Upper lobe of left lung (tissue), 6 donors: ENCODE measurements around the gene FUT1. TPM values are rescaled to one million over a fixed set of nuclear protein-coding genes. Genes with fewer than 3 reads are reported as not detected.

Experiments used
- ATAC-seq, 2 donors: fragments of 200-7000 bp; cut with Tn5 transposase; one replicate each; pipeline ENCODE4 v1.9.1; 2022; ENCODE audit warnings: mild to moderate bottlenecking in 2 of 2, moderate library complexity in 2 of 2; ENCODE audit not compliant: low FRiP score in 2 of 2
- DNase-seq, 2 donors: peaks; one replicate each; pipeline ENCODE4 v3.0.0-alpha.2; 2019 to 2020
- H3K27ac ChIP-seq, 4 donors: fragments of 200-600 bp; sonication (generic); one replicate each; pipeline ENCODE4 v1.5.1; 2016 to 2019
- H3K27me3 ChIP-seq, 4 donors: fragments of 200-600 bp; sonication (generic); one replicate each; pipeline ENCODE4 v1.5.1; 2017 to 2019
- H3K36me3 ChIP-seq, 4 donors: fragments of 200-600 bp; sonication (generic); one replicate each; pipeline ENCODE4 v1.5.1; 2016 to 2019
- H3K4me1 ChIP-seq, 4 donors: fragments of 200-600 bp; sonication (generic); one replicate each; pipeline ENCODE4 v1.5.1; 2018 to 2019
- H3K4me3 ChIP-seq, 4 donors: fragments of 200-600 bp; sonication (generic); one replicate each; pipeline ENCODE4 v1.5.1; 2017 to 2019; ENCODE audit warnings: mild to moderate bottlenecking in 2 of 4, moderate library complexity in 1 of 4
- H3K9me3 ChIP-seq, 4 donors: fragments of 200-600 bp; sonication (generic); one replicate each; pipeline ENCODE4 v1.5.1; 2018 to 2019
- EP300 ChIP-seq, 4 donors: sonication (generic); formaldehyde crosslinking; IDR thresholded peaks; one replicate each; pipeline ENCODE4 v1.5.1; 2017; ENCODE audit warnings: antibody characterized with exemption in 4 of 4, control low read depth in 2 of 4
- POLR2A ChIP-seq, 4 donors: fragments of 450-650 bp; IDR thresholded peaks; one replicate each; pipeline ENCODE4 v1.5.1; 2016 to 2017; ENCODE audit warnings: antibody characterized with exemption in 4 of 4, mild to moderate bottlenecking in 2 of 4
- POLR2AphosphoS5 ChIP-seq, 2 donors: sonication (generic); formaldehyde crosslinking; IDR thresholded peaks; one replicate each; pipeline ENCODE4 v1.5.1; 2017; ENCODE audit warnings: antibody characterized with exemption in 2 of 2
- WGBS, 2 donors: methylation state at CpG; one replicate each; pipeline ENCODE4 v1.1.5; 2017 to 2018; 5-methylcytosine and 5-hydroxymethylcytosine counted together
- total RNA-seq, 6 donors: library from RNA; depleted of rRNA in 4 of 6; stranded (reverse); fragments of >200 nt in 4 of 6; gene quantifications; one replicate each; pipeline versions ENCODE4 v1.1.0 to v1.2.1, GENCODE V29; 2016 to 2021
- TF ChIP-seq, protein P1 (sequence below), 6 experiments: fragments of 450-650 bp in 4 of 6; fragments of 200-600 bp in 2 of 6; sonication (generic) in 2 of 6; IDR thresholded peaks; one replicate each; pipeline ENCODE4 v1.5.1; 2016 to 2019; ENCODE audit warnings: antibody characterized with exemption in 6 of 6
- donor health status: DM: no; HTN: no; CAD: no; lungs with moderate emphysema.
- donor health status: DM: no; HTN: yes; CAD: no; lungs with severe emphysema.

The FUT1 gene
- total RNA-seq, 6 donors from 2014 or later, result 7.2 to 17.4 (median 10.1) TPM

DNA sequence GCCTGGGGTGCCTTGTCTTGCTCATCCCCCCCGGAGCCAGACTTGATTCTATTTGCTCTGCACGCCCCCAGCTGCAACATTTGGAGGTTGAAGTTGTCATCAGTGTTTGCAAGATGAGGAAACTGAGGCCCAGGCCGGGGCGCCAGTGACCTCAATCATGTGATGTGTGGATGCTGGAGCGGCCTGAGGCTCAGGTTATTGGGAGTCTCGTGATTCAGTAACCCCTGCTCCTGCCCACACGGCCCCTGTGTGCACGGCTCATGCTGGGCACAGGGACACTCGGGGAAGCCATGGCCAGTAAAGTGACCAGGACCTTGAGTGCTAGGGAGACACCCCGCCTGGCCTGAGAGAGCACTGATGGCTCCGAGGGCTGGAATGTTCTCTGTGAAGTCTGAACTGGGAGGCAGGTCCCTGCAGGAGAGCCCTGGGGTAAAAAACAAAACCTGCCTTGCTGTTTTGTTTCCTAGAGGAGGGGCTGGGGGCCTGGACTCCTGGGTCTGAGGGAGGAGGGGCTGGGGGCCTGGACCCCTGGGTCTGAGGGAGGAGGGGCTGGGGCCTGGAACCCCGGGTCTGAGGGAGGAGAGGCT is 4.7 kb upstream of the FUT1 start:
- Histone ChIP-seq H3K4me3 (no peak overlapping the region), H3K27ac (no peak overlapping the region), H3K4me1 (peaks cover 13 to 21% (median 15%) of the 10 kb centered on the region in 4 donors), H3K9me3 (no peaks in the 10 kb centered on the region), H3K36me3 (no peaks in the 10 kb centered on the region), H3K27me3 (peaks cover 0 to 10% (median 0%) of the 10 kb centered on the region in 4 donors)
- 89 to 90% methylated on average over 11 of the region's 12 CpGs for WGBS, 2 donors
- TF ChIP-seq, protein P1, sequence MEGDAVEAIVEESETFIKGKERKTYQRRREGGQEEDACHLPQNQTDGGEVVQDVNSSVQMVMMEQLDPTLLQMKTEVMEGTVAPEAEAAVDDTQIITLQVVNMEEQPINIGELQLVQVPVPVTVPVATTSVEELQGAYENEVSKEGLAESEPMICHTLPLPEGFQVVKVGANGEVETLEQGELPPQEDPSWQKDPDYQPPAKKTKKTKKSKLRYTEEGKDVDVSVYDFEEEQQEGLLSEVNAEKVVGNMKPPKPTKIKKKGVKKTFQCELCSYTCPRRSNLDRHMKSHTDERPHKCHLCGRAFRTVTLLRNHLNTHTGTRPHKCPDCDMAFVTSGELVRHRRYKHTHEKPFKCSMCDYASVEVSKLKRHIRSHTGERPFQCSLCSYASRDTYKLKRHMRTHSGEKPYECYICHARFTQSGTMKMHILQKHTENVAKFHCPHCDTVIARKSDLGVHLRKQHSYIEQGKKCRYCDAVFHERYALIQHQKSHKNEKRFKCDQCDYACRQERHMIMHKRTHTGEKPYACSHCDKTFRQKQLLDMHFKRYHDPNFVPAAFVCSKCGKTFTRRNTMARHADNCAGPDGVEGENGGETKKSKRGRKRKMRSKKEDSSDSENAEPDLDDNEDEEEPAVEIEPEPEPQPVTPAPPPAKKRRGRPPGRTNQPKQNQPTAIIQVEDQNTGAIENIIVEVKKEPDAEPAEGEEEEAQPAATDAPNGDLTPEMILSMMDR (IDR thresholded peaks at IDR 0.05), result no peak
- TF ChIP-seq EP300 (IDR thresholded peaks at IDR 0.05), result no peak
- no peak for TF ChIP-seq POLR2A (IDR thresholded peaks at IDR 0.05)
- no peak for TF ChIP-seq POLR2AphosphoS5 (IDR thresholded peaks at IDR 0.05)
- DNase-seq (no peak), ATAC-seq (no peak)

DNA sequence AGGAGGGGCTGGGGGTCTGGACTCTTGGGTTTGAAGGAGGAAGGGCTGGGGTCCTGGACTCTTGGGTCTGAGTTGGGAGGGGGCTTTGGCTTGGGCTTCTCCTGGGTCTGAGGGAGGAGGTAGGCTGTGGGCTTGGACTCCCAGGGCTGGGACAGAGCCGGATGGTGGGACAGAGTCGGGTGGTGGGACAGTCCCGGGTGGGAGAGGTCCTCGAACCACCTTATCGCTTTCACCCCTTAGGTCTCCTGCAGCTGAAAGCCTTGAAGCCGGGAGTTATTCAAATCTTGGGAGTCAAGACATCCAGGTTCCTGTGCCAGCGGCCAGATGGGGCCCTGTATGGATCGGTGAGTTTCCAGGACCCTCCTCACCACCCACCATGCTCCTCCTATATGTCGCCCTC is 4.2 kb upstream of the FUT1 start:
- WGBS, 2 donors, result 79 to 81% methylated on average over 3 to 9 of the region's 9 CpGs
- peaks cover 16 to 21% (median 19%) of the 10 kb centered on the region in 4 donors for H3K4me1 ChIP-seq
- H3K36me3 ChIP-seq, result no peaks in the 10 kb centered on the region
- no peak for TF ChIP-seq EP300 (IDR thresholded peaks at IDR 0.05)
- TF ChIP-seq, protein P1 (IDR thresholded peaks at IDR 0.05), result no peak
- TF ChIP-seq POLR2A (IDR thresholded peaks at IDR 0.05), result no peak
- TF ChIP-seq POLR2AphosphoS5 (IDR thresholded peaks at IDR 0.05), result no peak
- no peak overlapping the region for H3K27ac ChIP-seq
- H3K9me3 ChIP-seq, result no peaks in the 10 kb centered on the region
- peaks cover 0 to 11% (median 0%) of the 10 kb centered on the region in 4 donors for H3K27me3 ChIP-seq
- DNase-seq, result no peak
- no peak overlapping the region for H3K4me3 ChIP-seq
- ATAC-seq, result no peak

DNA sequence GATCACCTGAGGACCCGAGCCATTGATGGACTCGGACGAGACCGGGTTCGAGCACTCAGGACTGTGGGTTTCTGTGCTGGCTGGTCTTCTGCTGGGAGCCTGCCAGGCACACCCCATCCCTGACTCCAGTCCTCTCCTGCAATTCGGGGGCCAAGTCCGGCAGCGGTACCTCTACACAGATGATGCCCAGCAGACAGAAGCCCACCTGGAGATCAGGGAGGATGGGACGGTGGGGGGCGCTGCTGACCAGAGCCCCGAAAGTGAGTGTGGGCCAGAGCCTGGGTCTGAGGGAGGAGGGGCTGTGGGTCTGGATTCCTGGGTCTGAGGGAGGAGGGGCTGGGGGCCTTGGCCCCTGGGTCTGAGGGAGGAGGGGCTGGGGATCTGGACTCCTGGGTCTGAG is 3.8 kb upstream of the FUT1 start:
- H3K36me3 ChIP-seq, result peaks cover 0 to 2% (median 0%) of the 10 kb centered on the region in 4 donors
- no peak overlapping the region for H3K27ac ChIP-seq
- TF ChIP-seq POLR2A (IDR thresholded peaks at IDR 0.05) (no peak), POLR2AphosphoS5 (IDR thresholded peaks at IDR 0.05) (no peak), EP300 (IDR thresholded peaks at IDR 0.05) (no peak)
- TF ChIP-seq, protein P1 (IDR thresholded peaks at IDR 0.05), result no peak
- ATAC-seq (no peak), DNase-seq (no peak)
- no peaks in the 10 kb centered on the region for H3K9me3 ChIP-seq
- H3K27me3 ChIP-seq, result peaks cover 0 to 11% (median 0%) of the 10 kb centered on the region in 4 donors
- peaks cover 16 to 24% (median 21%) of the 10 kb centered on the region in 4 donors for H3K4me1 ChIP-seq
- H3K4me3 ChIP-seq, result no peak overlapping the region
- 96% methylated on average over 11 of the region's 11 CpGs; no CpG with 5 or more reads in 1 of the 2 donors for WGBS, 2 donors

DNA sequence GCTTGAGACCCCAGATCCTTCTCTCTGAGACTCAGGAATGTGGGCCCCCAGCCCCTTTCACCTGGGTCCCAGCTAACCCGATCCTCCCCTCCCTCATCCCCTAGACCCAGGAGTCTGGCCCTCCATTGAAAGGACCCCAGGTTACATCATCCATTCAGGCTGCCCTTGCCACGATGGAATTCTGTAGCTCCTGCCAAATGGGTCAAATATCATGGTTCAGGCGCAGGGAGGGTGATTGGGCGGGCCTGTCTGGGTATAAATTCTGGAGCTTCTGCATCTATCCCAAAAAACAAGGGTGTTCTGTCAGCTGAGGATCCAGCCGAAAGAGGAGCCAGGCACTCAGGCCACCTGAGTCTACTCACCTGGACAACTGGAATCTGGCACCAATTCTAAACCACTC is 3.3 kb upstream of the FUT1 start:
- Histone ChIP-seq H3K4me1 (peaks cover 15 to 25% (median 23%) of the 10 kb centered on the region in 4 donors), H3K9me3 (no peaks in the 10 kb centered on the region), H3K27ac (no peak overlapping the region), H3K4me3 (no peak overlapping the region), H3K36me3 (peaks cover 0 to 7% (median 0%) of the 10 kb centered on the region in 4 donors), H3K27me3 (peaks cover 0 to 11% (median 0%) of the 10 kb centered on the region in 4 donors)
- no peak for TF ChIP-seq EP300 (IDR thresholded peaks at IDR 0.05)
- TF ChIP-seq, protein P1 (IDR thresholded peaks at IDR 0.05), result no peak
- TF ChIP-seq POLR2A (IDR thresholded peaks at IDR 0.05), result no peak
- no peak for TF ChIP-seq POLR2AphosphoS5 (IDR thresholded peaks at IDR 0.05)
- WGBS, 2 donors, result 75 to 84% methylated on average over 4 to 5 of the region's 5 CpGs
- ATAC-seq (no peak), DNase-seq (no peak)
